ENCODE results near the gene CDK7.

CDK7 gene

DNA sequence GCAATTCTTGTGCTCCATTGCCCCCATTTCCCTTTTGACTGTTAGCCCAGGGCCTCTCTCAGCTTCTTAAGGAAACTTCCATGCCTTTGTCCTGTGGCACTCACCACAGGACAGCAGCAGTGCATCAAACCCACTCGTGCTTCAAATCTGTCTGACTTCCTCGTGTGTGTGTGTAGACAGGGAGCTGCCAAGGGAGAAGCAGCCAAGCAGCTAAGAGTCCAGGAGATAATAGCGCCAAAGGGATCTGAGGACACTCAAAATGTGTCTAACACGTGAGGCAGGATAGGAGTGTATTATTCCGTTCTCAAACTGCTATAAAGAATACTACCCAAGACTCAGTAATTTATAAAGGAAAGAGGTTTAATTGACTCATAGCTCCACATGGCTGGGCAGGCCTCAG, 44.8 kb downstream of the CDK7 start:
- Histone ChIP-seq H3K4me1 (ENCODE audit: control insufficient read depth, insufficient read depth, low read length) (no peaks in the 10 kb centered on the region), H3K36me3 (ENCODE audit: control insufficient read depth in 2 of 2, insufficient read depth in 1 of 2, low read length in 2 of 2) (peaks cover 35 to 43% of the 10 kb centered on the region in 2 experiments), H3K27ac (ENCODE audit: extremely low read depth, low read depth, low read length) (no peak overlapping the region), H3K4me3 (ENCODE audit: low read depth, low read length) (no peak overlapping the region), H3K9me3 (ENCODE audit: control insufficient read depth, insufficient read depth, low read depth, low read length) (no peaks in the 10 kb centered on the region)
- CTCF ChIA-PET: interaction anchor here (0.9 to 1.4 kb wide), 2 partner anchors 14 to 186 kb away, joined by 4 to 5 read pairs; no protein-coding TSS in a partner anchor
- TF ChIP-seq ZBTB48 (tag by site-specific recombination; IDR thresholded peaks at IDR 0.05) (no peak), ZNF155 (tag by site-specific recombination; IDR thresholded peaks at IDR 0.05) (no peak), GLI4 (tag by site-specific recombination; IDR thresholded peaks at IDR 0.05) (no peak)
- TF ChIP-seq, protein P1, sequence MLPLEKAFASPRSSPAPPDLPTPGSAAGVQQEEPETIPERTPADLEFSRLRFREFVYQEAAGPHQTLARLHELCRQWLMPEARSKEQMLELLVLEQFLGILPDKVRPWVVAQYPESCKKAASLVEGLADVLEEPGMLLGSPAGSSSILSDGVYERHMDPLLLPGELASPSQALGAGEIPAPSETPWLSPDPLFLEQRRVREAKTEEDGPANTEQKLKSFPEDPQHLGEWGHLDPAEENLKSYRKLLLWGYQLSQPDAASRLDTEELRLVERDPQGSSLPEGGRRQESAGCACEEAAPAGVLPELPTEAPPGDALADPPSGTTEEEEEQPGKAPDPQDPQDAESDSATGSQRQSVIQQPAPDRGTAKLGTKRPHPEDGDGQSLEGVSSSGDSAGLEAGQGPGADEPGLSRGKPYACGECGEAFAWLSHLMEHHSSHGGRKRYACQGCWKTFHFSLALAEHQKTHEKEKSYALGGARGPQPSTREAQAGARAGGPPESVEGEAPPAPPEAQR (tag by site-specific recombination; IDR thresholded peaks at IDR 0.05): no peak
- TF ChIP-seq, protein P2, sequence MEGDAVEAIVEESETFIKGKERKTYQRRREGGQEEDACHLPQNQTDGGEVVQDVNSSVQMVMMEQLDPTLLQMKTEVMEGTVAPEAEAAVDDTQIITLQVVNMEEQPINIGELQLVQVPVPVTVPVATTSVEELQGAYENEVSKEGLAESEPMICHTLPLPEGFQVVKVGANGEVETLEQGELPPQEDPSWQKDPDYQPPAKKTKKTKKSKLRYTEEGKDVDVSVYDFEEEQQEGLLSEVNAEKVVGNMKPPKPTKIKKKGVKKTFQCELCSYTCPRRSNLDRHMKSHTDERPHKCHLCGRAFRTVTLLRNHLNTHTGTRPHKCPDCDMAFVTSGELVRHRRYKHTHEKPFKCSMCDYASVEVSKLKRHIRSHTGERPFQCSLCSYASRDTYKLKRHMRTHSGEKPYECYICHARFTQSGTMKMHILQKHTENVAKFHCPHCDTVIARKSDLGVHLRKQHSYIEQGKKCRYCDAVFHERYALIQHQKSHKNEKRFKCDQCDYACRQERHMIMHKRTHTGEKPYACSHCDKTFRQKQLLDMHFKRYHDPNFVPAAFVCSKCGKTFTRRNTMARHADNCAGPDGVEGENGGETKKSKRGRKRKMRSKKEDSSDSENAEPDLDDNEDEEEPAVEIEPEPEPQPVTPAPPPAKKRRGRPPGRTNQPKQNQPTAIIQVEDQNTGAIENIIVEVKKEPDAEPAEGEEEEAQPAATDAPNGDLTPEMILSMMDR (tag by site-specific recombination; IDR thresholded peaks at IDR 0.05): no peak
- POLR2A ChIA-PET: no interaction called here

DNA sequence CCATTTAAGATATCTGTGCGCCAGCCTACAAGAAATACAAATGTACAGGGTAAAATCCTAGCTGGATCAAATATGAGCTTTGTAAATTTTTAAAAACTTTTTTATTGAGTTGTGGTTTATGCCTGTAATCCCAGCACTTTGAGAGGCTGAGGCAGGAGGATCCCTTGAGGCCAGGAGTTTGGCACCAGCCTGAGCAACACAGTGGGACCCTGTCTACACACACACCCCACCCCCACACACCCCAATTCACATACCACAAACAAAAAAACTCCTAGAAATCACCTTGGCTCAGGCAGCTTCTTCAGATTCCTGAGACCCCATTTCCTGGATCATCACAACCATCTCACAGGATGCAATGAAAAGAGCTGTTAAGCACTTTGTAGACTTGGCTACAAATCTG, 46.4 kb downstream of the CDK7 start:
- POLR2A ChIA-PET: no interaction called here

More for the DNA sequence above, 46.4 kb downstream of the CDK7 start:
- TF ChIP-seq ZNF560 (tag by site-specific recombination; IDR thresholded peaks at IDR 0.05; ENCODE audit: borderline replicate concordance): no peak
- no peak for TF ChIP-seq ZNF184 (tag by site-specific recombination; IDR thresholded peaks at IDR 0.05)
- no peak for TF ChIP-seq HOXA7 (CRISPR knock-in tag; IDR thresholded peaks at IDR 0.05; ENCODE audit: borderline replicate concordance)
- TF ChIP-seq, protein P3, sequence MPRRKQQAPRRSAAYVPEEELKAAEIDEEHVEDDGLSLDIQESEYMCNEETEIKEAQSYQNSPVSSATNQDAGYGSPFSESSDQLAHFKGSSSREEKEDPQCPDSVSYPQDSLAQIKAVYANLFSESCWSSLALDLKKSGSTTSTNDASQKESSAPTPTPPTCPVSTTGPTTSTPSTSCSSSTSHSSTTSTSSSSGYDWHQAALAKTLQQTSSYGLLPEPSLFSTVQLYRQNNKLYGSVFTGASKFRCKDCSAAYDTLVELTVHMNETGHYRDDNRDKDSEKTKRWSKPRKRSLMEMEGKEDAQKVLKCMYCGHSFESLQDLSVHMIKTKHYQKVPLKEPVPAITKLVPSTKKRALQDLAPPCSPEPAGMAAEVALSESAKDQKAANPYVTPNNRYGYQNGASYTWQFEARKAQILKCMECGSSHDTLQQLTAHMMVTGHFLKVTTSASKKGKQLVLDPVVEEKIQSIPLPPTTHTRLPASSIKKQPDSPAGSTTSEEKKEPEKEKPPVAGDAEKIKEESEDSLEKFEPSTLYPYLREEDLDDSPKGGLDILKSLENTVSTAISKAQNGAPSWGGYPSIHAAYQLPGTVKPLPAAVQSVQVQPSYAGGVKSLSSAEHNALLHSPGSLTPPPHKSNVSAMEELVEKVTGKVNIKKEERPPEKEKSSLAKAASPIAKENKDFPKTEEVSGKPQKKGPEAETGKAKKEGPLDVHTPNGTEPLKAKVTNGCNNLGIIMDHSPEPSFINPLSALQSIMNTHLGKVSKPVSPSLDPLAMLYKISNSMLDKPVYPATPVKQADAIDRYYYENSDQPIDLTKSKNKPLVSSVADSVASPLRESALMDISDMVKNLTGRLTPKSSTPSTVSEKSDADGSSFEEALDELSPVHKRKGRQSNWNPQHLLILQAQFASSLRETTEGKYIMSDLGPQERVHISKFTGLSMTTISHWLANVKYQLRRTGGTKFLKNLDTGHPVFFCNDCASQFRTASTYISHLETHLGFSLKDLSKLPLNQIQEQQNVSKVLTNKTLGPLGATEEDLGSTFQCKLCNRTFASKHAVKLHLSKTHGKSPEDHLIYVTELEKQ (tag by site-specific recombination; IDR thresholded peaks at IDR 0.05; ENCODE audit: borderline replicate concordance): no peak
- TF ChIP-seq ZNF221 (tag by site-specific recombination; IDR thresholded peaks at IDR 0.05; ENCODE audit: borderline replicate concordance): no peak
- TF ChIP-seq ZSCAN16 (tag by site-specific recombination; IDR thresholded peaks at IDR 0.05): no peak
- no peak for TF ChIP-seq ZNF785 (tag by site-specific recombination; IDR thresholded peaks at IDR 0.05)
- TF ChIP-seq ZNF416 (tag by site-specific recombination; IDR thresholded peaks at IDR 0.05): no peak
- no peak for TF ChIP-seq GFI1B (tag by site-specific recombination; IDR thresholded peaks at IDR 0.05)
- no peak for TF ChIP-seq WT1 (tag by site-specific recombination; IDR thresholded peaks at IDR 0.05)
- TF ChIP-seq, protein P4, sequence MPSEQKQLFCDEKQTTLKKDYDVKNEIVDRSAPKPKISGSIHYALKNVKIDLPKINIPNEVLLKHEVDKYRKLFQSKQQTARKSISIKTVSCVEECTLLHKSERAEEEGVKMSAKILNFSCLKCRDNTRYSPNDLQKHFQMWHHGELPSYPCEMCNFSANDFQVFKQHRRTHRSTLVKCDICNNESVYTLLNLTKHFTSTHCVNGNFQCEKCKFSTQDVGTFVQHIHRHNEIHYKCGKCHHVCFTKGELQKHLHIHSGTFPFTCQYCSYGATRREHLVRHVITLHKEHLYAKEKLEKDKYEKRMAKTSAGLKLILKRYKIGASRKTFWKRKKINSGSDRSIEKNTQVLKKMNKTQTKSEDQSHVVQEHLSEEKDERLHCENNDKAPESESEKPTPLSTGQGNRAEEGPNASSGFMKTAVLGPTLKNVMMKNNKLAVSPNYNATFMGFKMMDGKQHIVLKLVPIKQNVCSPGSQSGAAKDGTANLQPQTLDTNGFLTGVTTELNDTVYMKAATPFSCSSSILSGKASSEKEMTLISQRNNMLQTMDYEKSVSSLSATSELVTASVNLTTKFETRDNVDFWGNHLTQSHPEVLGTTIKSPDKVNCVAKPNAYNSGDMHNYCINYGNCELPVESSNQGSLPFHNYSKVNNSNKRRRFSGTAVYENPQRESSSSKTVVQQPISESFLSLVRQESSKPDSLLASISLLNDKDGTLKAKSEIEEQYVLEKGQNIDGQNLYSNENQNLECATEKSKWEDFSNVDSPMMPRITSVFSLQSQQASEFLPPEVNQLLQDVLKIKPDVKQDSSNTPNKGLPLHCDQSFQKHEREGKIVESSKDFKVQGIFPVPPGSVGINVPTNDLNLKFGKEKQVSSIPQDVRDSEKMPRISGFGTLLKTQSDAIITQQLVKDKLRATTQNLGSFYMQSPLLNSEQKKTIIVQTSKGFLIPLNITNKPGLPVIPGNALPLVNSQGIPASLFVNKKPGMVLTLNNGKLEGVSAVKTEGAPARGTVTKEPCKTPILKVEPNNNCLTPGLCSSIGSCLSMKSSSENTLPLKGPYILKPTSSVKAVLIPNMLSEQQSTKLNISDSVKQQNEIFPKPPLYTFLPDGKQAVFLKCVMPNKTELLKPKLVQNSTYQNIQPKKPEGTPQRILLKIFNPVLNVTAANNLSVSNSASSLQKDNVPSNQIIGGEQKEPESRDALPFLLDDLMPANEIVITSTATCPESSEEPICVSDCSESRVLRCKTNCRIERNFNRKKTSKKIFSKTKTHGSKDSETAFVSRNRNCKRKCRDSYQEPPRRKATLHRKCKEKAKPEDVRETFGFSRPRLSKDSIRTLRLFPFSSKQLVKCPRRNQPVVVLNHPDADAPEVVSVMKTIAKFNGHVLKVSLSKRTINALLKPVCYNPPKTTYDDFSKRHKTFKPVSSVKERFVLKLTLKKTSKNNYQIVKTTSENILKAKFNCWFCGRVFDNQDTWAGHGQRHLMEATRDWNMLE (tag by site-specific recombination; conservative IDR thresholded peaks at IDR 0.05; ENCODE audit: low read depth): no peak
- Histone ChIP-seq H3K4me3 (ENCODE audit: low read depth, low read length) (no peak overlapping the region), H3K4me1 (ENCODE audit: control insufficient read depth, insufficient read depth, low read length) (no peaks in the 10 kb centered on the region), H3K9me3 (ENCODE audit: control insufficient read depth, insufficient read depth, low read depth, low read length) (no peaks in the 10 kb centered on the region), H3K27ac (ENCODE audit: extremely low read depth, low read depth, low read length) (no peak overlapping the region), H3K36me3 (ENCODE audit: control insufficient read depth in 2 of 2, insufficient read depth in 1 of 2, low read length in 2 of 2) (peaks cover 31 to 49% of the 10 kb centered on the region in 2 experiments)
- CTCF ChIA-PET: interaction anchor here (0.7 kb wide), 2 partner anchors 53 to 301 kb away, joined by 3 to 4 read pairs; no protein-coding TSS in a partner anchor

Measured in HEK293 (cell line).